D721Med (cell line): ENCODE results near the gene CYP26A1.

Source experiments
- DNase-seq: peaks from one replicate; pipeline ENCODE4 v3.0.0; 2011; ENCODE audit warnings: low spot score; ENCODE audit not compliant: insufficient read length
- FAIRE-seq: peaks from 2 replicates; lab custom pipeline; 2011; peaks lifted over from hg19 to GRCh38; lab: Jason Lieb, UNC
- CTCF ChIP-seq: IDR thresholded peaks from 2 replicates; pipeline ENCODE4 v1.5.1; 2012; ENCODE audit warnings: mild to moderate bottlenecking, control low read depth; ENCODE audit not compliant: insufficient read depth; ENCODE audit errors: missing control alignments

Gene CYP26A1

GRCh38 chr10:93060887-93061593 lies 12.7 kb upstream of the CYP26A1 start:
- TF ChIP-seq CTCF: no peak
- FAIRE-seq (no peak), DNase-seq (no peak)

- TF ChIP-seq CTCF: no peak
- FAIRE-seq (no peak), DNase-seq (no peak)
Measured at GRCh38 chr10:93061594-93062513, 11.8 kb upstream of the CYP26A1 start.

GRCh38 chr10:93062514-93063143 lies 11.1 kb upstream of the CYP26A1 start:
- DNase-seq (no peak), FAIRE-seq (no peak)
- TF ChIP-seq CTCF: peak; percentile 44

GRCh38 chr10:93063144-93063976 lies 10.3 kb upstream of the CYP26A1 start:
- no peak for DNase-seq

GRCh38 chr10:93063977-93064660 lies 9.6 kb upstream of the CYP26A1 start:
- TF ChIP-seq CTCF: no peak
- FAIRE-seq (no peak), DNase-seq (no peak)

More at GRCh38 chr10:93063144-93063976, 10.3 kb upstream of the CYP26A1 start:
- no peak for FAIRE-seq
- no peak for TF ChIP-seq CTCF
